ENCODE data around the gene C10orf71.

Gene C10orf71

GRCh38 chr10:49258350-49258683, 40.7 kb upstream of the C10orf71 start:
- H2AFZ ChIP-seq (ENCODE audit: low read length) = no peak overlapping the region
- no peak overlapping the region for H3K4me2 ChIP-seq (ENCODE audit: low read length)
- H3K79me2 ChIP-seq (ENCODE audit: insufficient read depth, low read length) = no peaks in the 10 kb centered on the region
- H3K9me2 ChIP-seq (ENCODE audit: low read depth, low read length) = no peaks in the 10 kb centered on the region
- no peak overlapping the region for H3K27ac ChIP-seq (ENCODE audit: low read depth, low read length, poor library complexity, severe bottlenecking)
- TF ChIP-seq CTCF (IDR thresholded peaks at IDR 0.05; ENCODE audit: low read length) (no peak), EZH2 (IDR thresholded peaks at IDR 0.05; ENCODE audit: borderline replicate concordance, low read length) (no peak)
- H3K27me3 ChIP-seq (ENCODE audit: insufficient read depth, low read length) = no peaks in the 10 kb centered on the region
- no peaks in the 10 kb centered on the region for H3K9me3 ChIP-seq (ENCODE audit: low read length)
- H3F3A ChIP-seq (ENCODE audit: insufficient read depth, low read length) = no peaks in the 10 kb centered on the region
- H3K4me3 ChIP-seq (ENCODE audit: low read depth, low read length, poor library complexity, severe bottlenecking) = no peak overlapping the region
- no peaks in the 10 kb centered on the region for H3K4me1 ChIP-seq (ENCODE audit: insufficient read depth, low read length, severe bottlenecking)
- no peaks in the 10 kb centered on the region for H4K20me1 ChIP-seq (ENCODE audit: insufficient read depth, low read length)
- no peak overlapping the region for H3K9ac ChIP-seq (ENCODE audit: low read length)
- H3K36me3 ChIP-seq (ENCODE audit: insufficient read depth, low read length) = no peaks in the 10 kb centered on the region

- no peaks in the 10 kb centered on the region for H3K36me3 ChIP-seq (ENCODE audit: insufficient read depth, low read length)
- no peak overlapping the region for H3K4me3 ChIP-seq (ENCODE audit: low read depth, low read length, poor library complexity, severe bottlenecking)
- no peaks in the 10 kb centered on the region for H3K9me2 ChIP-seq (ENCODE audit: low read depth, low read length)
- no peak overlapping the region for H2AFZ ChIP-seq (ENCODE audit: low read length)
- no peaks in the 10 kb centered on the region for H3K27me3 ChIP-seq (ENCODE audit: insufficient read depth, low read length)
- H4K20me1 ChIP-seq (ENCODE audit: insufficient read depth, low read length) = no peaks in the 10 kb centered on the region
- no peaks in the 10 kb centered on the region for H3K9me3 ChIP-seq (ENCODE audit: low read length)
- no peaks in the 10 kb centered on the region for H3K4me1 ChIP-seq (ENCODE audit: insufficient read depth, low read length, severe bottlenecking)
- TF ChIP-seq CTCF (IDR thresholded peaks at IDR 0.05; ENCODE audit: low read length) (no peak), EZH2 (IDR thresholded peaks at IDR 0.05; ENCODE audit: borderline replicate concordance, low read length) (no peak)
- no peak overlapping the region for H3K4me2 ChIP-seq (ENCODE audit: low read length)
- H3K79me2 ChIP-seq (ENCODE audit: insufficient read depth, low read length) = no peaks in the 10 kb centered on the region
- H3K27ac ChIP-seq (ENCODE audit: low read depth, low read length, poor library complexity, severe bottlenecking) = no peak overlapping the region
- no peaks in the 10 kb centered on the region for H3F3A ChIP-seq (ENCODE audit: insufficient read depth, low read length)
- H3K9ac ChIP-seq (ENCODE audit: low read length) = no peak overlapping the region
Observed at GRCh38 chr10:49260644-49261296, 38.2 kb upstream of the C10orf71 start.

- Histone ChIP-seq H3K36me3 (ENCODE audit: insufficient read depth, low read length) (no peaks in the 10 kb centered on the region), H3K4me2 (ENCODE audit: low read length) (no peak overlapping the region), H3K9me2 (ENCODE audit: low read depth, low read length) (no peaks in the 10 kb centered on the region), H3F3A (ENCODE audit: insufficient read depth, low read length) (no peaks in the 10 kb centered on the region), H3K79me2 (ENCODE audit: insufficient read depth, low read length) (no peaks in the 10 kb centered on the region), H3K27me3 (ENCODE audit: insufficient read depth, low read length) (no peaks in the 10 kb centered on the region), H3K4me1 (ENCODE audit: insufficient read depth, low read length, severe bottlenecking) (no peaks in the 10 kb centered on the region), H3K9ac (ENCODE audit: low read length) (no peak overlapping the region), H4K20me1 (ENCODE audit: insufficient read depth, low read length) (no peaks in the 10 kb centered on the region), H3K4me3 (ENCODE audit: low read depth, low read length, poor library complexity, severe bottlenecking) (no peak overlapping the region), H2AFZ (ENCODE audit: low read length) (no peak overlapping the region), H3K27ac (ENCODE audit: low read depth, low read length, poor library complexity, severe bottlenecking) (no peak overlapping the region), H3K9me3 (ENCODE audit: low read length) (no peaks in the 10 kb centered on the region)
- TF ChIP-seq EZH2 (IDR thresholded peaks at IDR 0.05; ENCODE audit: borderline replicate concordance, low read length) = no peak
- no peak for TF ChIP-seq CTCF (IDR thresholded peaks at IDR 0.05; ENCODE audit: low read length)
Observed at GRCh38 chr10:49263591-49263990, 35.4 kb upstream of the C10orf71 start.

All from OCI-LY1 (cell line).